Measurements from ENCODE around the gene PSAPL1. TPM values are rescaled to one million over a fixed set of nuclear protein-coding genes. Genes with fewer than 3 reads are reported as not detected.

Gene PSAPL1
- total RNA-seq, 6 experiments from 2014 or later: not detected

DNA sequence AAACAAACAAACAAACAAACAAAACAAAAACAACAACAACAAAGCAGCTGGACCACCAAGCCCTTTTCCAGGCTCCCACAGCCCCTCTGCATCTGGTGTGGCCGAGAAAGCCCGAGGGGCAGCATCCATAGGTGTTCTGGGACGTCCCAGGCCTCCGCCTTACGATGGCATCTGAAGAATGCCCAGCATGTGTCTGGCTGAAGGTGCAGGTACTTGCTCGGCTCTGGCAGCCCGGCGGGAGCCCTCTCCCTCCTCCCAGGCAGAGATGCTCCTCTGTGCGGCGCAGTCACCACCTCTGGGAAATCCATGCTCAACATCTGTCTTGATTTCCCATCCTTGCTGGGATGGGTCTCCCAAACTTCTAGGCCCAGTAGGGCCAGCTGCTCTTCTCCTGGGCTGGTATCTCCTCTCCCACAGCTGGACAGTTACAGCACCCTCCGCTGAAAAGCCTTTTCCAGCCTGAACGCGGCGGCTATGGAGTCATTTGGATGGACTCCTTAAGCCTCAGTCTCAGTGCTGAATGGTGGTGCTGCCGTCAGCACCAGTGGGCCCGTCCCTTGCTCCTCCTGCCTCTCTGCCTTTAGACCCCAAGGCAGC is 4.3 kb downstream of the PSAPL1 start:
- H3K4me3 ChIP-seq: no peak overlapping the region
- no peaks in the 10 kb centered on the region for H3K4me1 ChIP-seq
- H3K27me3 ChIP-seq: no peaks in the 10 kb centered on the region
- DNase-seq (peak in 2 of 3 donors; percentile 11 to 51), ATAC-seq (no peak)
- intact Hi-C loops (cut with DNase I): no loop called here
- no peaks in the 10 kb centered on the region for H3K9me3 ChIP-seq
- no peak for TF ChIP-seq POLR2A (IDR thresholded peaks at IDR 0.05)
- TF ChIP-seq, protein P1, sequence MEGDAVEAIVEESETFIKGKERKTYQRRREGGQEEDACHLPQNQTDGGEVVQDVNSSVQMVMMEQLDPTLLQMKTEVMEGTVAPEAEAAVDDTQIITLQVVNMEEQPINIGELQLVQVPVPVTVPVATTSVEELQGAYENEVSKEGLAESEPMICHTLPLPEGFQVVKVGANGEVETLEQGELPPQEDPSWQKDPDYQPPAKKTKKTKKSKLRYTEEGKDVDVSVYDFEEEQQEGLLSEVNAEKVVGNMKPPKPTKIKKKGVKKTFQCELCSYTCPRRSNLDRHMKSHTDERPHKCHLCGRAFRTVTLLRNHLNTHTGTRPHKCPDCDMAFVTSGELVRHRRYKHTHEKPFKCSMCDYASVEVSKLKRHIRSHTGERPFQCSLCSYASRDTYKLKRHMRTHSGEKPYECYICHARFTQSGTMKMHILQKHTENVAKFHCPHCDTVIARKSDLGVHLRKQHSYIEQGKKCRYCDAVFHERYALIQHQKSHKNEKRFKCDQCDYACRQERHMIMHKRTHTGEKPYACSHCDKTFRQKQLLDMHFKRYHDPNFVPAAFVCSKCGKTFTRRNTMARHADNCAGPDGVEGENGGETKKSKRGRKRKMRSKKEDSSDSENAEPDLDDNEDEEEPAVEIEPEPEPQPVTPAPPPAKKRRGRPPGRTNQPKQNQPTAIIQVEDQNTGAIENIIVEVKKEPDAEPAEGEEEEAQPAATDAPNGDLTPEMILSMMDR (IDR thresholded peaks at IDR 0.05): no peak
- WGBS (ENCODE audit: insufficient coverage, low coverage, low lambda C conversion rate, missing lambda C conversion rate): 64% methylated on average over 3 of the region's 16 CpGs
- H3K27ac ChIP-seq: no peak overlapping the region
- H3K36me3 ChIP-seq: no peaks in the 10 kb centered on the region

DNA sequence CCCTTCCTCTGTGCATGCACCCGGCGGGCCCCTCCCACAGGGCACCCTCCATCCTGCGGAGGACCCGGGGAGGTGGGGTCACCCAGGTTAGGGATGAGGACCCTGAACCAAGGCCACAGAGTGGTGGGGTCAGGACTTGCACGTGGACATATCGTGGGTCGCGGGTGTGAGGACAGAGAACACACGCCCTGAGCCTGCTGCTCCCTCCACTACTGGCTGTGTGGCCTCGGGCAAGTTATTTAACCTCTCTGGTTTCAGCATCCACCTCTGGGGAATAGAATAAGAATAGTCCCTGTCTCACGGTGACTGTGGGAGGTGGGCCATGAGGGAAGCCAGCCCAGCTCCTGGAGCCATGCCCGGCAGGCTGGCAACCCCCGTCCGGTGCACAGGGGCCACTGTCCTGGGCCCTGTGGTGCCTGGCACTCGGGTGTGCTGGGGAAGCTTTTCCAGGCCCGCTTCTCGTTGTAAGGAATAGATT is 5.1 kb downstream of the PSAPL1 start:
- peak; percentile 12 to 33 (median 32) for DNase-seq
- intact Hi-C loops (cut with DNase I): loop anchor here in 1 of 2 donors (10.0 kb wide), 1 partner anchor 55 kb away; no protein-coding TSS in a partner anchor
- Histone ChIP-seq H3K4me3 (no peak overlapping the region), H3K4me1 (no peaks in the 10 kb centered on the region), H3K36me3 (no peaks in the 10 kb centered on the region), H3K27ac (no peak overlapping the region), H3K9me3 (no peaks in the 10 kb centered on the region), H3K27me3 (no peaks in the 10 kb centered on the region)
- no peak for ATAC-seq
- no peak for TF ChIP-seq POLR2A (IDR thresholded peaks at IDR 0.05)
- TF ChIP-seq, protein P1 (IDR thresholded peaks at IDR 0.05): no peak
- WGBS (ENCODE audit: insufficient coverage, low coverage, low lambda C conversion rate, missing lambda C conversion rate): 68% methylated on average over 2 of the region's 17 CpGs

DNA sequence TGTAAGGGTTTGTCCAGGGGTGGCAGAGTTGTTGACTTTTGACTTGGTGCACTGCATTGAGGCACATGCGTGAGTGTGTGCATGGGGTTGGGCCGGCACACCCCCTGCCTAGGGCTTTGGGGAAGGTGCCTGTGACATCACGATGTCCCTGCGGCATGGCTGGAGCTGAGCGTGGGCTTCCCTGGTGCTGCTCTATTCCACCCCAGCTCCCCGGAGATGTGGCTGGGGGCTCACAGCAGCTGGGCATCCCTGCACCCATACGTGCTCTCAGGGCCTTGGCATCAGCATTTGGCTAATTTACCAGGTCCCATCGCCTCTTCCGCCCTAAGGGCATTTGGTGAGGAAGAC is 5.7 kb downstream of the PSAPL1 start:
- TF ChIP-seq POLR2A (IDR thresholded peaks at IDR 0.05): no peak
- TF ChIP-seq, protein P1 (IDR thresholded peaks at IDR 0.05): no peak
- Histone ChIP-seq H3K27ac (no peak overlapping the region), H3K4me1 (no peaks in the 10 kb centered on the region), H3K27me3 (no peaks in the 10 kb centered on the region), H3K36me3 (no peaks in the 10 kb centered on the region), H3K9me3 (no peaks in the 10 kb centered on the region), H3K4me3 (no peak overlapping the region)
- WGBS (ENCODE audit: insufficient coverage, low coverage, low lambda C conversion rate, missing lambda C conversion rate): 87% methylated on average over 3 of the region's 9 CpGs
- intact Hi-C loops (cut with DNase I): loop anchor here in 1 of 2 donors (10.0 kb wide), 1 partner anchor 54 kb away; no protein-coding TSS in a partner anchor
- ATAC-seq: no peak
- peak in 1 of 3 donors; percentile 51 for DNase-seq

DNA sequence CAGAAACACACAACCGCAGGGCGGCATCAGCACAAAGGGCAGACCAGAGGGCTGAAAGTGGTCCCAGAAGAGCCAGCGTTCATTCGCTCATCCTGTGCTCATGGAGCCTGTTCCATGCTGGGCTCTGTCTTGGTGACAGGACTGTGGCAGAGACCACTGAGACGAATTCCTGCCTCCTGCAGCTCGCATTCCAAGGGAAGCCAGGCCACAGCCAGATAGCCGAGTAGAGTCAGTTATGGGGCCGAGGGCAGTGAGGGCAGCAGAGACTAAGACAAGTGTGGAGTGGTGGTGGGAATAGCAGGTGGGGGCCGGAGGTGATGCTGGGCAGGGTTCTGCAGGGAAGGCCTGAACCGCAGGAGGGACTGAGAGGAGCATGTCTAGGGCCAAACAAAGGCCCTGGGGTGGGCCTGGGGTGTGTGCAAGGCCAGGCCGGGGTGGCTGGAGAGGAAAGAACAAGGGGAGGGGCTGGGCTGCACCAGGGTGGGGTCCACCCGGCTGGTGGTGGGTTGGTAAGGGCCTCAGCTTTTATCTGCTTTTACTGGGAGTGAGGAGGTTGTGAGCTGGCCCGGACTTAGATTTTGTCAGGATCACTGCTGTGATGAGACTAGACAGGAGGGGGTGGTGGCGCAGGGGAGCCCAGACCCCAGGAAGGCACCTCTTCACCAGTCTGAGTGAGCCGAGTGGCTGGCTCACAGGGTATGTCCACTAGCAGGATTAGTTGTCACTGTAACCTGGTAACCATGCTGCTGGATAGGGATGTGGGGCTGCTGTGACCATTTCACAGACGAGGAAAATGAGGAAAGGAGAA is 6.3 kb downstream of the PSAPL1 start:
- 83% methylated on average over 11 of the region's 16 CpGs for WGBS (ENCODE audit: insufficient coverage, low coverage, low lambda C conversion rate, missing lambda C conversion rate)
- Histone ChIP-seq H3K9me3 (no peaks in the 10 kb centered on the region), H3K4me3 (no peak overlapping the region), H3K36me3 (no peaks in the 10 kb centered on the region), H3K4me1 (no peaks in the 10 kb centered on the region), H3K27ac (no peak overlapping the region), H3K27me3 (no peaks in the 10 kb centered on the region)
- ATAC-seq (no peak), DNase-seq (peak in 2 of 3 donors; percentile 19 to 48)
- TF ChIP-seq POLR2A (IDR thresholded peaks at IDR 0.05): no peak
- TF ChIP-seq, protein P1 (IDR thresholded peaks at IDR 0.05): no peak
- intact Hi-C loops (cut with DNase I): loop anchor here in 1 of 2 donors (10.0 kb wide), 1 partner anchor 54 kb away; no protein-coding TSS in a partner anchor
